Testis (tissue), 2 donors: ENCODE measurements around the gene PRPS2.

ENCODE experiments used
- CTCF ChIP-seq, 3 experiments: fragments of 450-650 bp in 2 of 3; fragments of 200-600 bp in 1 of 3; sonication (generic) in 1 of 3; IDR thresholded peaks; one replicate each; pipeline ENCODE4 v1.5.1; 2016 to 2019; ENCODE audit warnings: antibody characterized with exemption in 3 of 3, mild to moderate bottlenecking in 2 of 3, moderate library complexity in 1 of 3
- POLR2A ChIP-seq: fragments of 450-650 bp; IDR thresholded peaks from one replicate; pipeline ENCODE4 v1.6.1; 2017; ENCODE audit warnings: antibody characterized with exemption, mild to moderate bottlenecking, moderate library complexity

GRCh38 chrX:12811658-12812057 is 20.4 kb downstream of the PRPS2 start:
- TF ChIP-seq CTCF (IDR thresholded peaks at IDR 0.05) (no peak), POLR2A (no peak)
